NCI-H1092 treated with DMSO at 0.1 percent for 48 hours (cell line): ENCODE results near the gene MAK.

ENCODE experiments used
- DNase-seq: peaks from one replicate; lab custom pipeline; 2025; lab: John Stamatoyannopoulos, UW

MAK gene

GRCh38 chr6:10722820-10723566, 115.3 kb downstream of the MAK start, which contains the start of gene TMEM14C:
Gene TMEM14C (plus strand): TSS chr6:10723070. CDS start chr6:10724614, 1,544 bp downstream.
- DNase-seq, result peak; percentile 78

- no peak for DNase-seq
Observed at GRCh38 chr6:10722570-10722819, 115.8 kb downstream of the MAK start.

- DNase-seq, result no peak
Observed at GRCh38 chr6:10721850-10722569, 116.3 kb downstream of the MAK start.

GRCh38 chr6:10720960-10721849, 117.1 kb downstream of the MAK start:
- DNase-seq, result peak; percentile 1

- DNase-seq, result peak; percentile 15
Observed at GRCh38 chr6:10720265-10720959, 117.9 kb downstream of the MAK start.

GRCh38 chr6:10719964-10720264, 118.4 kb downstream of the MAK start:
- no peak for DNase-seq

GRCh38 chr6:10719296-10719963, 118.9 kb downstream of the MAK start:
- no peak for DNase-seq

- no peak for DNase-seq
Observed at GRCh38 chr6:10713962-10714361, 124.4 kb downstream of the MAK start.
